GM18511 (cell line): ENCODE results near the gene ZNF22.

Experiments
- ATAC-seq: cut with Tn5 transposase; IDR thresholded peaks from one replicate; pipeline ENCODE4 v1.9.1; 2021; ENCODE audit warnings: mild to moderate bottlenecking, moderate library complexity; ENCODE audit not compliant: unreplicated experiment

ZNF22 gene

DNA sequence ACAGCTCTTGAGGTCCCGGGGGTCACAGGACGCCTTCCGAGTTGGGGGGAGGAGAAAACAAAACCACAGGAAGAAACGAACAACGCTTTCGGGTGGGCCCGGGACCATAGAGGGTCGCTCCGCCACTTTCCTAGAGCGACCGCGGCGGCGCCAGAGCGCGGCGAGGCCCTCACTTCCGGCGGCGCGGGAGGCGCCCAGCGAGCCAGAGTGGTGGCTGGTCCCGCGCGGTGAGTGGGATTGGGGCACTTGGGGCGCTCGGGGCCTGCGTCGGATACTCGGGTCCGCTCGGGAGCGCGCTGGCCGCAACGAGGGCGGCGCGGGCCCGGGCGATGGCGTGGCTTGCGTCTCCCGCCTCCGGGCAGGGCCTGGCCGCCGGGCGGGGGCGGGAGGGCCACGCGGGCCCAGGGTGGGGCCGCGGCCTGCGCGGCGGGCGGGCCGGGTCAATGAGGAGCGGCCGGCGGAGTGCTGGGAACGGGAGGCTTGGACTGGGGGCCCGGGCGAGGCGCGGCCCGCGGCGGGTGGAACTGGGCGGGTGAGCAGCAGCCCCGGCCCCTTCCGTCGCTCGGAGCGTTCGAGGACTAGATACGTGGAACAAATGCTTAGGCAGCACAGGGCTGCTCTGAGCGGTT is at the start of gene ZNF22:
Gene ZNF22, plus strand, starts transcription at position 172 of the 629 bp plus-strand sequence. CDS start 2,446 bp downstream, outside the sequence.
- ATAC-seq: peak; percentile 81

DNA sequence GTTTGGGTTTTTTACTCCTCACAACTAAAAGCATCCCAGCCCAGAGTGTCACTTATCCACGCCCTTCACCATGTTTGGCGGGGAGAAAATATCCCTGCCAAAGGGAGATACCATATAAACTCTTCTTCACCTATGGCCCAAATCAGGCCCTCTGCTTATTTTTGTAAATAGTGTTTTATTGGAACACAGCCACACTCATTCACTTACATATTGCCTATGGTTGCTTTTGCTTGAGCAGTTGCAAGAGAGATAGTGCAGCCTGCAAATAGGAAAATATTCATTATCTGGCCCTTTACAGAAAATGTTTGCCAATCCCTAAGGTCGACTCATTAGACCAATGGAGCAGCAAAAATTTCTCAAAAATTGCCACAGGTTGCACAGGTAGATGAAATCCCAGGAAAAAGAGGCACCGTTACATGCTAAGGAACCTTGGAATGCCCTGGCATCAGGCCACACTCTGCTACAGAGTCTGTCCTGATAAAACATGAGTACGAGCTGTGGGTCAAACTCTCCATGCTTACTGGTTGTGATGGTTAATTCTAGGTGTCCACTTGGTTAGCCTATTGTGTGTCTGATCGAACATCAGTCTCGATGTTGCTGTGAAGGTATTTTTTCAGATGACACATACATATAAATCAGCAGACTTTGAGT is 49.0 kb upstream of the ZNF22 start:
- no peak for ATAC-seq

DNA sequence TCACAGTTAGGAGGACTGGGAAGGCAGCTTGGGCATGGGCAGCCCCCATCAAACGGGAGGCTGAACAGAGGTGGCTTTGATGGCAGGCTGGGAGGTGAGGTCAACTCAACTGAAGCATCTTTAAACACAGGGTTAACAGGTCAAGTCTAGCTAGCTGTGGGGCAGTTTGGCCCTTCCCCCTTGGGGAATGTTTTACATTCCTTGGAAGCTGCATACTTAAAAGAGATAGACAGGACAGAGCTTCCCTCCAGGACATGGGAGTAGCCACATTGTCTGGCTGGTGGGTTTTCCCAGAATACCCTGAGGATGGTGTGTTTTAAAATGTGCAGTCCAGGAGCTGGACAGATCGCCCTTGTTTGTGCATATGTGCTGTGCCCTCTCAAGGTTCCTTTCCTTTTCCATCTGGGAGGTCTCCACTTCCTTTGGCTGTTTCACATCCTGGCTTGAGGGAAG is 47.9 kb upstream of the ZNF22 start:
- ATAC-seq: no peak

DNA sequence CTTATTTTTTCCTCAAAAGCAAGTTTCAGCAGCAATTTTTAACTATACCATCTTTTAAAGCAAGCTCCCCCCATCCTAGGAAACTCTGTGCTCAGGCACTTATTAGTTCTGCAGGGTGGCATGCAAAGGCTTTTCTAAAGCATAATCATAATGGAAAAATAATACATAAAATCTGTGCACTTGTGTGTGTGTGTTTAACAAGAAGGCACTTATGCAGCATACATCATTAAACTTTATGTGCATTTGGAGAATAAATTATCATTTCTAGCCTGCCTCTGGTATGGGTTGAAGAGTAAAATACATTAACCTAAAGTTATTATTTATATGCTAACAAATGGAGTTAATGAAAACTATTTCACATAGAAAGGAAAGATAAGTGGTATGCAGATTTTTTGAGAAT is 46.7 kb upstream of the ZNF22 start:
- no peak for ATAC-seq

DNA sequence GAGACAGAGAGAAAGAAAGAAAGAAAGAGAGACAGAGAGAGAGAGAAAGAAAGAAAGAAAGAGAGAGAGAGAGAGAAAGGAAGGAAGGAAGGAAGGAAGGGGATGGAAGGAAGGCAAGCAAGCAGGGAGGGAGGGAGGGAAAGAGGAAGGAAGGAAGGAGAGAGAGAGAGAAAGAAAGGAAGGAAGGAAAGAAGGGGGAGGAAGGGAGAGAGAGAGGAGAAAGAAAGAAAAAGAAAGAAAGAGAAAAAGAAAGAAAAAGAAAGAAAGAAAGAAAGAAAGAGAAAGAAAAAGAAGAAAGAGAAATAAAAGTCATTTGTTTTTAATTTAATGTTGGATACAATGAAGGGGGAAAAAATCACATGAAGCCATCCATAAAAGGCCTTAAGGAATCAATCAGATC is 45.8 kb upstream of the ZNF22 start:
- ATAC-seq: no peak

DNA sequence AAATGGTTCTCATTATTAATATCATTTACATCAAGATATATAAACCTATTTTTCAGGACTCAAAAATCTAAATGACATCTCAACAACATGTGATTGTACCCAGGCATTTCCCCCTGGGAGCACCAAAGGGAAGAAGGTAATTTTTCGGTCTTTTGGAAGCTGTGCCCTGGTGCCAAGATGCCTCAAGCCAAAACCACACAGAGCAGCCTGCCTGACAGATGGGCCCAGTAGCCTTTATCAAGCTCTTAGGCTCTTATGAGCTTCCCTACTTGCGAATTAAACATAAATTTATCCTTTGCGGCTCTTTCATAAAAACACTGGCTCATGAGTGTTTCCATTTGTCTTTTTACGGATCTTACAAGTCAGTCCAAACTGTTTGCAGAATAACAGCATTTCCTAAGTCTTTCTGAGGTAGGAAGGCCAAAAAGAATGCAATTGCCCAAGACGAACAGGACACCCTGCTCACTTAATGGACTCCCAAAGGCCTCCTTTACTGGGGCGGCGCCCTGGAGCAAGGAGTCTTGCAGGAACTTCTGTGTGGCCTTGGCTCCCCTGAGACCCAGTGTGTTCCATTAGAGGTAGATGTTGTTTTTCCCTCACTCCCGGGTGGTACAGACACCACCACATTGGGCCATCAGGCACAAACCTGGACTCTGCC is 45.2 kb upstream of the ZNF22 start:
- ATAC-seq: no peak

DNA sequence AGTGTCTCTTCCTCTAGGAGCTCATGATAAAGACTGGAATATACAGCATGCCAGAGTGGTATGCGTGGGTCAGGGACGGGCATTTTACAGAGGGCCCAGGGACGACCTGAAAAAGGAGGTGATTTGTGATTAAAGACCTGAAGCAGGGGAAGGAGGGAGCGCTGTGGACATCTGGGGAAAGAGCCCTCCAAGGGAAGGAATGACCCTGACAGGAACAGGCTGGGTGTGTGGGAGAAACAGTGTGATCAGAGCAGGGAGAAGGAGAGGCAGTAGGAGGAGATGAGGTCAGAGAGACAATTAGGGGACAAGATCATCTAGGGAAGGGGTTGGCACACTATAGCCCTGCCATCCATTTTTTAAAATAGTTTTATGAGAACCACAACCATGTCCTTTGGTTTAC is 44.5 kb upstream of the ZNF22 start:
- ATAC-seq: no peak

DNA sequence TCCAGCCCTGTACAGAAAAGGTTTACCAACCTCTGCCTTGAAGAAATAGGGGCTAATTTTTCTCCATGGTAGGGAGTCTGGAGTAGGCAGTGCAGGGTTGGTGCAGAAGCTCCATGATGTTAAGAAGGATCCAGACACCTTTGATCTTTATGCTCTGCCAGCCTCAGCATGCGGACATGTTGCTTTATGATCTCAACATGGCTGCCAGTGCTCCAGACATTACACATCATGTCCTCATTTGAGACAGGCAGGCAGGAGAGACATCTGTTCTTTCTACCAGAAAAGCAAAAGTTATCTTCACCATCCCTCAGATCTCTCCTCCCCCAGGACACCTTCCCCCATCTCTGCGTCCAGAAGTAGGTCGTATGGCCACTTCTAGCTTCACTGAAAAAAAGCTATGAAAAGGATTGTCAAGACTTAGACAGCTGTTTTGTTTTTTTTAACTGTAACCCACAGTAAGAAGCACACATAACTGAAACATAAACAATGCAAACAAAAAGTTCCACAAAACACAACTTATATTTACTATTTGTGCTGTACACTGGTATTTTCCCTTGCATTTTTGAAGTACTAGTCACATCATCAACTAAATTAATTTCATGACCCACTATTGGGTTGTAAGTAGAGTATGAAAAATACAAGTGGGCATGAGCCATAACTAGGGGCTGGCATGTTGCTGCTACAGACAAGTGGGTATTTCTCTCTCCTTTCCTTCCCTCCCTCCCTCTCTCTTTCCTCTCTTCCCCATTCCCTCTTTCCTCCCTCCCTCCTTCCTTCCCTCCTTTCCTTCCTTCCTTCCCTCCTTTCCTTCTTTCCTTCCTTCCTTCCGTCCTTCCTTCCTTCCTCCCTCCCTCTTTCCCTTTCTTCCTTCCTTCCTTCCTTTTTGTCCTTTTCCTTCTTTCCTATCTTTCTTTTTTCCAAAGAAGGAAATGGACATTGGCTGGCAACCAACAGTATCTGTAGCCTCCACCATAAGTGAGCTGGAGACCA is 43.7 kb upstream of the ZNF22 start:
- no peak for ATAC-seq

DNA sequence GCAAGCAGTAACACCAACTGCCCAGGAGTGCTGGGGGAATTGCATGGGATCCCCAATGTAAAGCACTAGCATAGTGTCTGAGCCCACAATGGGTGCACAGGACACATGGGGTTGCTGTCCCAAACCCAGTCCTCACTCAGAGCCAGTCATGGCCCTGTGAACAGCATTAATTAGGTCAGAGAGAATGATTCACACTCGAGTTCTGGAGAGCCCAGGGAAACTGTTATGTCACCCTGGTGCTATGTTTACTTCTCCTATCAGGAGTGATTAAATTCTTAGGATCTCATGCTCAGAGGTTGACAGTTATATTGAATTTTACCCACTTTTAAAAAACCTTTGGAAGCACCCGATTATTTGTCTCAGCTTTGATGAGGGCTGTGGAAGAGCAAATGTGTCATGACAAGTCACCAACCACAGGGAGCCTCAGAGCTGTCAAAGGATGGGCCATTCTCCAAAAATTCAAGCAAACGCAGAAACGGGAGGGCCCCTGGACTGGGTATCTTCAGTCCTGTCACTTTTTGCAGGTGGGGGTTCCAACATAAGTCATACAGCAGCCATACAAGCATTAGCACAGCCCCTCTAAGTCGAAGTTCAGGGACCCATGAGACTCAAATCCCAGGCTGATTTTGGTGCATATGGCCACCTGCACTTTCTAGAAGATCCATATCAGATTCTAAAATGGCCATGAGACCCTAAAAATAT is 42.4 kb upstream of the ZNF22 start:
- ATAC-seq: no peak

DNA sequence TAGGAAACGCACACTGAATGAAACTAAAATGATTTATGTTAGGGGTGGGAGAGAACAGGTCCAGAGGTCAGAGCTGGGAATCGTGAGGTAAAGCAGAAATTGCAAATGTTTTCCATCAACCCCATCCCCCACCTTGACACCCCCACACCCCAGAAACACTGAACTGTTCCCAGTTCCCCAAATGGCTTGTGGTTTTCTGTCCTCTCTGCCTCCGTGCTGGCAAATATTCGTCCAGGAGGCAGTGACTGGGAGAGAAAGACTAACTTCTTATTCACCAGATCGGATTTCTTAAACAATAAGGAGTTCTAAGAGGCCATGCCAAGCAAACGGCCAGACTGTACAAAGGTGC is 41.9 kb upstream of the ZNF22 start:
- no peak for ATAC-seq

DNA sequence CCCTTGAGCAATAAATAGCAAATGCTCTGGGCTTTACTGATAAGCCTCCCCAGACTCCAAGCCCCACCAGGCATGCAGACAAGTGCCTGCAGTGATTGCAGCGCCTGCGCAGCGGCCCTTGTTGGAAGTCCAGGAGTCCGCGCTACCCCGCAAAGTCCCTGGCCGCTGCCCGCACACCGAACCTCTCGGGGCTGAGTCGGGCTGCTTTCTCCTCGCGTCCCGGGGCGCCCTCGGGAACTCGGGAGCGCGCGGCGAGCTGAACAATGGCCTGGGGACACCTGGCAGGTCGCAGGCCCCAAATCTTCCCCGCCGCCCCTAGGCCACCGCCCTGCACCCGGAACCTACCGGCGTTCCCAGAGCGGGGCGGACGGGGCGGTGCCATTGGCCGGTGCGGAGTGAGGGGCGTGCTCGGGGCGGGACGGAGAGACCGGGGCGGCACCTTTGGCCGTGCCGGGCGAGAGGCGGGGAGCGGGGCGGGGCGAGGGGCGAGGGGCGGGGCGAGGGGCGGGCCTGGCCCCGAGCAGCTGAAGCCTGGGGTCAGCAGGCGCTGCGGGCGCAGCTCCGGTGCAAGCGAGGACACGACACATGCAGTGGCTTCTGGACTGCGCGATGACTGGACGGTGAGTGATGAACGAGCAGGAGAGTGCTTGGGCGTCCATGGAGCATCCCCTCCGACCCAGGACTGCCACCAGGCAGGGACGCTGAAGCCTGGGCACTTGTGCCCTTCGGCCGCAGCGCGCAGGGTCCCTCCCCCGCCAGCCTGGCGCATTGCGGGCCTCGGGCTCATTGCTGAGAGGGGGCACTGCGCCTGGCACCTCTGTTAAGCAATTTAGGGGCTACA is 41.3 kb upstream of the ZNF22 start, which contains the start of gene RASSF4:
Gene RASSF4, plus strand, starts transcription at position 556 of the 841 bp plus-strand sequence. CDS start 10,401 bp downstream, outside the sequence.
- peak; percentile 93 for ATAC-seq

DNA sequence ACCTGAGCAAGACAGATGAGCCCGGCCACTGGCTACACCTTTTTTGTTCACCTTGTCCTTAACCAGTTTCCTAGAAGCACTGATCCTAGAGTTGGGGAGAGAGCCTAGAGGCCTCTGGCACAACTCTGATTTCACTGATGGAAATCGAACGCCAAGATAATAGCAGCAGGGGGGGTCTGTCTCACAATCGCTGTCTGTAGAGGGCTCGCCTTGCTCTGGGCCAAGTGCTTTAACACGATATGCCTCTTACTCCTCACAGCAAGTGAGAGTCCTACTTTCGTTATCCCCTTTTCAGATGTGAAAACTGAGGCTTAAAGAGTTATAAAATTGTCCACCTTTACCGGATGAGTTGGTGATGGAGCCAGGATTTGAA is 40.6 kb upstream of the ZNF22 start:
- no peak for ATAC-seq

DNA sequence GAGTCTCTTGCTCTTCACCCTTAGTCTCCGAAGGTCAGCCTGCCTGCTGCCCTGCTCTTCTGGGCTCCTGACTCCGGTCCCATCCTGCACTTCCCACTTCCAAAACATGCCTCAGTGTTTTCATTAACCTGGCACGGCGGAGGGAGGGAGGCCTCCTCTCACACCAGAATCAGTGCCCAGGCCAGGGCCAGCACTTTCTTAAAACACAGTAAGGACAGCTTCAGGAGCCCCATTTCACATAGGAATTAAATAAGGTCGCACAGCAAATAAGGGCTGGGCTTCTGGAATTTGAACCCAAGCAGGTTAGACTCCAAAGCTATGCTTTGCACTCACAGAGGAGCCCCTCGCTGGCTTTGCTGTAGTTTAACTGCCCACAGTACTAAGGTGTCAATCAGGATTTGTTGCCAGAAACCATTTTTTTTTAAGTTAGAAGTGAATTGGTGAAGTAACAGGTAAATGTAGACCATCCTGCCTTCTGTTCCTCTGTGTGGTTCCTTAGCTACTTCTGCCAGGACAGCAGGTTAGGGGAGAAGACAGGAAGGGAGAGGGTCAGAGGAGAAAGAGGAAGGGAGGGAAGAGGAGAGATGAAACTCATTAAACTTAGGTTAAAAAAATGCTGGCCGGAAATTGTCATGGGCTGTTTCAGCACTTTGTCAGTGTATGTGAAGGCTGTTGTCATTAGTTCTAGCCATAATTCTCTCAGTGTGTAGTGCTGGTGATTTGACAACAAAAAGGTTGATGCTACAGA is 40.1 kb upstream of the ZNF22 start:
- no peak for ATAC-seq

DNA sequence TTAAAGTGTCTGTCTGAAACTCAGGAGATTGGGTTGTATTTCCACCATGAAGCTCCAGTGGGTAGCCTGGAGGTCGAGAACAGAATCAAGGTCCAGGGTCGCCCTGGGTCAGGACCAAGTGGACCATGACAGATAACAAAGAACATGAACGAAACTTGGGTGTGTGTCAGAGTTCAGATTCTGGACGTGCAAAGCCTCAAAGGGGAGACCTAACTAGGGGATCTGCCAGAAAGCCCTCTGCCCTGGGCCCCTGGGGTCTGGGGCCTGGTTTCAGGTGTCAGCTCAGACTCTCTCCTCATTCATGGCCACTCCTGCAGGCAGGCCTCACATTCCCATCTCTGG is 39.5 kb upstream of the ZNF22 start:
- no peak for ATAC-seq

DNA sequence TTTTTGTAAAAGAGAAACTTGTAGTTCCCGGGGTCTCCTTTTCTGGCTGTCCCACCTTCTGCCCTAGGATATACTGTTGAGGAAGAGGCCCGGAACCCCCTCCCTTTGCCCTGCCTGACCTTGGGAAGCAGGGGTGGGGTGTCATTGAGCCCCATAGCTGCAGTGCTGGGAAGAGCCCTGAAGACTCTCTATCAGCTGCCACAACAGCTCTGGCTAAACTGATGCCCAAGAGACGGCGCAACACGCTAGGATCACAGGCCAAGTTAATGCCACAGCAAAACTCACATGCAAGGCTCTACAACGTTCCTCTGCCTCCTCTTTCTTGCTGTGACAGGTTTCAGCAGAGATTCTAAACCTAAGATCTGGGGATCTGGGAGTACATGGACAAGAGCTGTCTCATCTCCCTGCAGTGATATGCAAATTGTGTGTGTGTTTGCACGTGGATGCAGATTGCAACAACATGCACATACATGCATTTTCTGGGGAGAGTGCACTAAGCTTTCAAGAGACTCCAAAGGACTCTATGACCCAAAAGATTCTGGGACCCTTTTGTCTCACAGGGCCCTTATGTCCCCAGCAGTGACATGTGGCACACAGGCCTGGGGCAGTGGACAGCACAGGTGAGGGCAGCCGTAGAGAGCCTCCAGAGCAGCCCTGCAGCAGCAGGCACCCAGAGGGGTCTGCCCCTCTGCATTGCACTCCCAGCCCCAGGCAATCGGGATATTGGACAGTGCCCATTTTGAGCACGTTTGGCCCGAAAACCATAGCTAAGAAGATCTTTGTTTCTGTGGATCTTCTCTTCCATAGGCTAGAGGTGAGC is 38.6 kb upstream of the ZNF22 start:
- no peak for ATAC-seq

DNA sequence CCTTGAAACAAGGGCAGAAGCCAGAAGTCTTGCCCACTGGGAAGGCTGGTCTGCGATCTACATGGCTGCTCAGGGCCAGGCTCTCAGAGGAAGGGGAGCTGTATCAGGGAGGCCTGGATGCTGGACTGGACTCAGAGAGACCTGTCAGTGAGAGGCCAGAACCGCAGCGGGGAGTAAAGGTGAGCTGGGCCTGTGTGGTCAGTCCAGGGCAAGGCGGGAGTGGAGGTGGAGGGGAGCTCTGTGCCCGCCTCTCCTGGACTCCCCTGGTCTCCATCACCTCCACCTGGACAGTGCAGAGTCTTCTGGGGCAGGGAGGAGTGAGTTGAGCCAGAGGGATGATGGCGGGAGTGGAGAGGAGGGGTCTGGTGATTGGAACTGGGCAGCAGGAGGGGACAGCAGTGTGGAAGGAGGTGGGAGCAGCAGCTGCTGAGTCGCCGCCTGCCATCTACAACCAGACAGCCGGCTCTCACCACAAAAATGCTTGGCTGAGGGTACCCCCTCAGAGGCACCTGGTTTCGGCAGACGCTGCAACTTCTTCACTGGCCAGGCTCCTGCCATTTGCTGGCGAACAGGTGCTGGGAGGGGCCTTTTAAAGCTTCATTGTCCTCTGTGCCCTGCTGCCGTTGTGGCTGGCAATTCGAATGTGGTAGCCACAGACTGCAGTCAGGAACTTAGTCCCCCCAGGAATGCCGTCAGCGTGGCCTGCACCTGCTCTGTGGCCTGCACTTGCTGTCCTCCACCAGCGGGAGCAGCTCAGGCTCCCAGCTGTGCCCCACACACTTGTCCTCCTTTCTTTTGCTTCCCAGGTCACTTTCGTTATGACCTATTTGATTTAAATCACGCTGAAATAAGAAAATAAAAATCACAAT is 37.6 kb upstream of the ZNF22 start:
- no peak for ATAC-seq
